H1 (cell line): ENCODE measurements around the gene TMEM134. TPM values are rescaled to one million over a fixed set of nuclear protein-coding genes. Genes with fewer than 3 reads are reported as not detected.

Experiments used
- CTCF ChIA-PET: fragments of 300-600 bp; sonication (Branson Sonifier 250); formaldehyde crosslinking; loops from one replicate; lab custom pipeline; 2021; ENCODE audit not compliant: partially characterized antibody; lab: Charles Lee
- POLR2A ChIA-PET: fragments of 300-600 bp; sonication (Branson Sonifier 250); formaldehyde crosslinking; loops from one replicate; lab custom pipeline; 2021; ENCODE audit warnings: inconsistent platforms; ENCODE audit not compliant: partially characterized antibody; lab: Charles Lee
- DNase-seq, 2 experiments: peaks; one replicate each; pipeline versions ENCODE4 v3.0.0 to v3.0.0-alpha.2; 2010 to 2022; ENCODE audit warnings: low spot score in 2 of 2, low read depth in 1 of 2, mixed read lengths in 1 of 2
- FAIRE-seq: peaks from 2 replicates; lab custom pipeline; 2011; peaks lifted over from hg19 to GRCh38; lab: Jason Lieb, UNC
- H2AFZ ChIP-seq: 2 replicates; pipeline ENCODE4 v1.8.1; 2012; ENCODE audit warnings: low read length, inconsistent platforms
- H2AK5ac ChIP-seq: 2 replicates; pipeline ENCODE4 v1.6.1; 2013; ENCODE audit warnings: low read depth, low read length
- H2BK120ac ChIP-seq: replicated peaks from 2 replicates; pipeline ENCODE3; 2013; ENCODE audit warnings: low read depth, low read length, inconsistent platforms
- H2BK12ac ChIP-seq: 2 replicates; pipeline ENCODE4 v1.6.1; 2013; ENCODE audit warnings: low read depth, low read length
- H2BK15ac ChIP-seq: 2 replicates; pipeline ENCODE4 v1.6.1; 2013; ENCODE audit warnings: low read length
- H2BK20ac ChIP-seq: 2 replicates; pipeline ENCODE4 v1.6.1; 2013; ENCODE audit warnings: low read length
- H2BK5ac ChIP-seq: 2 replicates; pipeline ENCODE4 v1.6.1; 2013; ENCODE audit warnings: low read depth, low read length
- H3K14ac ChIP-seq: 2 replicates; pipeline ENCODE4 v1.6.1; 2013; ENCODE audit warnings: inconsistent platforms; ENCODE audit not compliant: insufficient read length
- H3K18ac ChIP-seq: 2 replicates; pipeline ENCODE4 v1.6.1; 2013; ENCODE audit warnings: low read length; ENCODE audit errors: extremely low read depth
- H3K23ac ChIP-seq: 2 replicates; pipeline ENCODE4 v1.6.1; 2013; ENCODE audit warnings: inconsistent platforms; ENCODE audit not compliant: insufficient read length
- H3K23me2 ChIP-seq: 2 replicates; pipeline ENCODE4 v1.6.1; 2013; ENCODE audit warnings: low read depth, low read length
- H3K27ac ChIP-seq: 2 replicates; pipeline ENCODE4 v1.6.1; 2011; ENCODE audit warnings: low read depth, low read length, inconsistent platforms
- H3K27me3 ChIP-seq, 4 experiments: replicated peaks in 1 of 4; 1 replicate in 1 of 4; 2 replicates in 3 of 4; pipeline versions ENCODE4 v1.6.1 to v1.8.1; 2011 to 2013; ENCODE audit warnings: low read length in 3 of 4, mild to moderate bottlenecking in 3 of 4, inconsistent platforms in 2 of 4, mixed read lengths in 2 of 4, moderate library complexity in 1 of 4; ENCODE audit not compliant: control insufficient read depth in 3 of 4, insufficient read depth in 3 of 4; ENCODE audit errors: extremely low read depth in 1 of 4
- H3K36me3 ChIP-seq, 4 experiments: 2 replicates each; pipeline versions ENCODE4 v1.6.1 to v1.8.1; 2011 to 2013; ENCODE audit warnings: mild to moderate bottlenecking in 4 of 4, low read length in 3 of 4, moderate library complexity in 2 of 4, control low read depth in 1 of 4, inconsistent platforms in 1 of 4; ENCODE audit not compliant: insufficient read depth in 4 of 4, control insufficient read depth in 2 of 4
- H3K4ac ChIP-seq: replicated peaks from 2 replicates; pipeline ENCODE3; 2013; ENCODE audit warnings: low read length, low read depth, mixed read lengths, inconsistent platforms; ENCODE audit not compliant: insufficient read length
- H3K4me1 ChIP-seq, 4 experiments: replicated peaks in 1 of 4; 1 replicate in 1 of 4; 2 replicates in 3 of 4; pipeline versions ENCODE4 v1.6.1 to v1.8.1; 2011 to 2013; ENCODE audit warnings: low read length in 3 of 4, inconsistent platforms in 2 of 4, mixed read lengths in 1 of 4; ENCODE audit not compliant: insufficient read depth in 4 of 4, control insufficient read depth in 3 of 4
- H3K4me2 ChIP-seq, 2 experiments: 2 replicates each; pipeline versions ENCODE4 v1.6.1 to v1.8.1; 2011 to 2013; ENCODE audit warnings: low read depth in 2 of 2, low read length in 2 of 2, control low read depth in 1 of 2, inconsistent platforms in 1 of 2, mild to moderate bottlenecking in 1 of 2; ENCODE audit not compliant: insufficient read depth in 1 of 2
- H3K4me3 ChIP-seq, 4 experiments: fragments of 200-600, 300-600 bp in 1 of 4; sonication (generic), shearing (Covaris generic), sonication (Bioruptor Twin) in 1 of 4; 2 replicates each; pipeline versions ENCODE4 v1.5.1 to v1.8.1; 2011 to 2016; ENCODE audit warnings: low read length in 4 of 4, low read depth in 3 of 4, control low read depth in 2 of 4, inconsistent platforms in 2 of 4, mild to moderate bottlenecking in 2 of 4, mixed read lengths in 1 of 4, moderate library complexity in 1 of 4; ENCODE audit not compliant: insufficient read depth in 2 of 4; ENCODE audit errors: extremely low read depth in 1 of 4
- H3K56ac ChIP-seq: replicated peaks from 2 replicates; pipeline ENCODE3; 2013; ENCODE audit warnings: low read depth, mild to moderate bottlenecking, mixed read lengths, low read length, inconsistent platforms; ENCODE audit not compliant: insufficient read length
- H3K79me1 ChIP-seq: 2 replicates; pipeline ENCODE4 v1.6.1; 2013; ENCODE audit warnings: low read depth, low read length, control low read depth
- H3K79me2 ChIP-seq, 2 experiments: 2 replicates each; pipeline versions ENCODE4 v1.6.1 to v1.8.1; 2012 to 2013; ENCODE audit warnings: low read length in 2 of 2, mild to moderate bottlenecking in 2 of 2, inconsistent platforms in 1 of 2; ENCODE audit not compliant: insufficient read depth in 2 of 2, control insufficient read depth in 1 of 2
- H3K9ac ChIP-seq, 4 experiments: replicated peaks in 1 of 4; 1 replicate in 1 of 4; 2 replicates in 3 of 4; pipeline versions ENCODE4 v1.6.1 to v1.8.1; 2011 to 2013; ENCODE audit warnings: low read depth in 3 of 4, low read length in 3 of 4, control low read depth in 2 of 4, mild to moderate bottlenecking in 2 of 4, moderate library complexity in 2 of 4, inconsistent platforms in 1 of 4; ENCODE audit errors: extremely low read depth in 1 of 4
- H3K9me3 ChIP-seq, 2 experiments: 2 replicates each; pipeline versions ENCODE4 v1.6.1 to v1.8.1; 2012 to 2013; ENCODE audit warnings: mild to moderate bottlenecking in 2 of 2, moderate library complexity in 2 of 2, control low read depth in 1 of 2, inconsistent platforms in 1 of 2, low read depth in 1 of 2, low read length in 1 of 2, mixed read lengths in 1 of 2; ENCODE audit not compliant: insufficient read depth in 2 of 2
- H4K20me1 ChIP-seq, 2 experiments: replicated peaks in 1 of 2; 2 replicates each; pipeline versions ENCODE3 to v1.8.1; 2011 to 2013; ENCODE audit warnings: inconsistent platforms in 2 of 2, low read length in 2 of 2, mild to moderate bottlenecking in 1 of 2; ENCODE audit not compliant: insufficient read depth in 2 of 2, control insufficient read depth in 1 of 2
- H4K5ac ChIP-seq: 2 replicates; pipeline ENCODE4 v1.6.1; 2013; ENCODE audit warnings: low read length, low read depth, mixed read lengths, inconsistent platforms; ENCODE audit not compliant: insufficient read length
- H4K8ac ChIP-seq: 2 replicates; pipeline ENCODE4 v1.8.0; 2013; ENCODE audit warnings: mild to moderate bottlenecking, moderate library complexity, low read length, inconsistent platforms; ENCODE audit not compliant: insufficient read depth; ENCODE audit errors: extremely low read depth
- H4K91ac ChIP-seq: replicated peaks from 2 replicates; pipeline ENCODE3; 2013; ENCODE audit warnings: low read length, mixed read lengths, inconsistent platforms; ENCODE audit not compliant: insufficient read length
- POLR2A ChIP-seq, 2 experiments: IDR thresholded peaks; 1 replicate in 1 of 2; 2 replicates in 1 of 2; pipeline ENCODE4 v1.6.1; 2011; ENCODE audit warnings: low read depth in 2 of 2, low read length in 2 of 2, mild to moderate bottlenecking in 2 of 2; ENCODE audit errors: control extremely low read depth in 1 of 2
- WGBS, 2 experiments: shearing (Covaris generic) in 1 of 2; methylation state at CpG; one replicate each; pipeline versions ENCODE4 v1.1.6 to v1.1.7; 2013 to 2015; ENCODE audit warnings: low lambda C conversion rate in 2 of 2, mixed read lengths in 2 of 2, inconsistent platforms in 1 of 2, low coverage in 1 of 2, missing lambda C conversion rate in 1 of 2; ENCODE audit not compliant: insufficient replicate concordance in 2 of 2, insufficient coverage in 1 of 2, insufficient read length in 1 of 2; ENCODE audit errors: extremely low coverage in 1 of 2, missing lambda C conversion rate in 1 of 2; 5-methylcytosine and 5-hydroxymethylcytosine counted together
- polyA plus RNA-seq, 7 experiments: library from polyadenylated mRNA; depleted of rRNA in 3 of 7; stranded (reverse) in 5 of 7; unstranded in 2 of 7; fragments of >200 nt in 5 of 7; fragments of 200-250 nt in 2 of 7; gene quantifications; 1 replicate in 5 of 7; 2 replicates in 1 of 7; 4 replicates in 1 of 7; pipeline versions ENCODE4 v1.2.1 to v1.2.3, GENCODE V29; 2011 to 2013; ENCODE audit warnings: missing spikeins in 2 of 7, mixed read lengths in 2 of 7
- total RNA-seq: library from RNA; stranded (reverse); fragmentation: NEBNext Ultra II Directional; extraction: Animal tissue kit (Norgen Biotek cat#: 25700); gene quantifications from 2 replicates; pipeline ENCODE4 v1.2.1, GENCODE V29; 2021

TMEM134 gene
- total and polyA plus RNA-seq, 2 of the 8 experiments (the other 6 are each of a cell fraction or from before 2014, with no cell fraction given), result 32.4 to 229 TPM

GRCh38 chr11:67458266-67458665 is 10.8 kb downstream of the TMEM134 start:
- H3K27ac ChIP-seq, result no peak overlapping the region
- H3K4me3 ChIP-seq, result no peak overlapping the region
- no peak overlapping the region for H3K56ac ChIP-seq
- H3K18ac ChIP-seq, result no peak overlapping the region
- H2AFZ ChIP-seq, result no peak overlapping the region
- H3K4me1 ChIP-seq, result no peaks in the 10 kb centered on the region
- no peaks in the 10 kb centered on the region for H3K27me3 ChIP-seq
- H4K8ac ChIP-seq, result no peak overlapping the region
- H2BK12ac ChIP-seq, result no peak overlapping the region
- H2AK5ac ChIP-seq, result no peak overlapping the region
- H3K14ac ChIP-seq, result no peak overlapping the region
- no peak overlapping the region for H3K4me2 ChIP-seq
- no peak overlapping the region for H2BK120ac ChIP-seq
- no peak for FAIRE-seq
- no peak overlapping the region for H3K23ac ChIP-seq
- no peak overlapping the region for H2BK20ac ChIP-seq
- H4K20me1 ChIP-seq, result no peaks in the 10 kb centered on the region
- H3K36me3 ChIP-seq, result no peaks in the 10 kb centered on the region
- DNase-seq, result no peak
- H2BK5ac ChIP-seq, result no peak overlapping the region
- POLR2A ChIA-PET, result interaction anchor here (0.7 to 4.3 kb wide), 5 partner anchors 9 to 88 kb away, joined by 3 to 27 read pairs (median 4); partner anchors contain the start of genes PTPRCAP and TMEM134
- H4K91ac ChIP-seq, result no peak overlapping the region
- H3K79me2 ChIP-seq, result no peaks in the 10 kb centered on the region
- H3K9me3 ChIP-seq, result no peaks in the 10 kb centered on the region
- 94% methylated on average over 15 of the region's 19 CpGs; no CpG with 5 or more reads in 1 of the 2 experiments for WGBS, 2 experiments
- no peak overlapping the region; a peak in 1 of 7 replicates for H3K9ac ChIP-seq
- no peak overlapping the region for H4K5ac ChIP-seq
- no peak overlapping the region for H3K4ac ChIP-seq
- no peak overlapping the region for H2BK15ac ChIP-seq
- CTCF ChIA-PET, result interaction anchor here (0.6 kb wide), 1 partner anchor 26 kb away, joined by 3 read pairs; no protein-coding TSS in a partner anchor
- H3K23me2 ChIP-seq, result no peaks in the 10 kb centered on the region
- H3K79me1 ChIP-seq, result no peaks in the 10 kb centered on the region
- no peak for TF ChIP-seq POLR2A (IDR thresholded peaks at IDR 0.05; ENCODE audit: control extremely low read depth in 1 of 2, low read depth in 2 of 2, low read length in 2 of 2)
